Putamen (tissue), 1 donor: ENCODE measurements around the gene C1orf122.
"Not testable (repeated sequence)": the region's sequence is repeated elsewhere in the genome, so short reads cannot be mapped to it uniquely, and the experiment has no call there.

Experiments used
- DNase-seq: peaks from one replicate; pipeline ENCODE4 v3.0.0-alpha.2; 2016; ENCODE audit warnings: low spot score

Gene C1orf122

GRCh38 chr1:37807555-37808368 is at the start of gene C1orf122, which contains the start of gene YRDC:
TSS of gene C1orf122 (plus strand) at chr1:37807790. CDS start at chr1:37808405, 615 bp downstream.
TSS of gene YRDC (minus strand) at chr1:37808208. CDS start at chr1:37808180, 28 bp downstream.
- DNase-seq: peak; percentile 94

- DNase-seq: no peak
Measured at GRCh38 chr1:37759451-37759850, 48.1 kb upstream of the C1orf122 start.

GRCh38 chr1:37761416-37762095 is 46.0 kb upstream of the C1orf122 start:
- DNase-seq: no peak

- no peak for DNase-seq
Measured at GRCh38 chr1:37762516-37762915, 45.1 kb upstream of the C1orf122 start.

- no peak for DNase-seq
Measured at GRCh38 chr1:37763791-37764413, 43.7 kb upstream of the C1orf122 start.

GRCh38 chr1:37764414-37764825 is 43.2 kb upstream of the C1orf122 start:
- DNase-seq: no peak

GRCh38 chr1:37764888-37765441 is 42.6 kb upstream of the C1orf122 start, which contains the start of gene EPHA10:
TSS of gene EPHA10 (minus strand) at chr1:37765120. CDS start at chr1:37765066, 54 bp downstream.
- peak; percentile 71 for DNase-seq

- no peak for DNase-seq
Measured at GRCh38 chr1:37765916-37766664, 41.5 kb upstream of the C1orf122 start.

GRCh38 chr1:37767488-37767887 is 40.1 kb upstream of the C1orf122 start:
- DNase-seq: no peak

- DNase-seq: not testable (repeated sequence)
Measured at GRCh38 chr1:37771440-37771839, 36.1 kb upstream of the C1orf122 start.

- DNase-seq: no peak
Measured at GRCh38 chr1:37776946-37777516, 30.6 kb upstream of the C1orf122 start.

- DNase-seq: no peak
Measured at GRCh38 chr1:37778654-37779053, 28.9 kb upstream of the C1orf122 start.

GRCh38 chr1:37782491-37782890 is 25.1 kb upstream of the C1orf122 start:
- no peak for DNase-seq

GRCh38 chr1:37792943-37793686 is 14.5 kb upstream of the C1orf122 start:
- no peak for DNase-seq

GRCh38 chr1:37793773-37794371 is 13.7 kb upstream of the C1orf122 start, which contains the start of gene MANEAL:
TSS of gene MANEAL (plus strand) at chr1:37793847. CDS start at chr1:37794183, 336 bp downstream.
- DNase-seq: no peak

- no peak for DNase-seq
Measured at GRCh38 chr1:37794372-37795339, 12.9 kb upstream of the C1orf122 start.

- DNase-seq: no peak
Measured at GRCh38 chr1:37795340-37796125, 12.1 kb upstream of the C1orf122 start.
